ENCODE measurements around the gene PPP2R5A.

PPP2R5A gene

DNA sequence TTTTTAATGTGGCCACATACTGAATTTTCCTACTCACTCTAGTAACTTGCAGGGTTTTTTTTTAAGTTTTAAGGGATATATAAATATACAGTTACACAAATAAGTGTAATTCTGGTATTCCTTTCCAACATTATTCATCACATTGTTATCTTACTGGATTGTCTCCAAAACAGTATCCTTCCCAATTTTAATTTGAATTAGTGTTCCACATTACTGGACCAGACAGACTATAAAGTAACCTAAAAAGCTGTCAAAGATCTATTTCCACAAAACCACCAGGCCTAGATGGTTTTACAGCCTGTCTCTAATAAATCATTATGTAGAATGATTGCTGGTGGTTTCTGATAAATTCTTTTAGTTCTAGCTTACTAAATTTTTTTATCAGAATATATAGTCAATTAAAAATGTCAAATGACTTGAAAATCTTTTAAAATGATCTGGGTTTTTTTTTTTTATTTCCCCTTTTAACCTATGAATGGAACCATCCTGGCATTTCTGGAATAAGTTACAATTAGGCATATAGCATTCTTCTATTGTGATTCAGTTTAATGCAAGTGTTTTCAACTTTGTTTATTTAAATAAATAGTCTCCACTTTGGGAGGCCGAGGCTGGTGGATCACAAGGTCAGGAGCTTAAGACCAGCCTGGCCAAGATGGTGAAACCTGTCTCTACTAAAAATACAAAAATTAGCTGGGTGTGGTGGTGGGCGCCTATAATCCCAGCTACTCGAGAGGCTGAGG, 70.2 kb downstream of the PPP2R5A start:
- Histone ChIP-seq H3K4me3 (replicated peaks; ENCODE audit: insufficient read depth, low read length) (no peak overlapping the region), H3K27me3 (ENCODE audit: insufficient read depth, poor library complexity, severe bottlenecking) (no peaks in the 10 kb centered on the region), H3K27ac (replicated peaks) (no peak overlapping the region)
- TF ChIP-seq GABPA (IDR thresholded peaks at IDR 0.05; ENCODE audit: low read depth) (no peak), REST (IDR thresholded peaks at IDR 0.05; ENCODE audit: insufficient replicate concordance, low read depth) (no peak), POLR2AphosphoS5 (IDR thresholded peaks at IDR 0.05; ENCODE audit: low read depth) (no peak), CTCF (IDR thresholded peaks at IDR 0.05; ENCODE audit: insufficient read depth, low read length) (no peak)
- no peak for DNase-seq (ENCODE audit: low read depth in 1 of 2, low spot score in 1 of 2)

DNA sequence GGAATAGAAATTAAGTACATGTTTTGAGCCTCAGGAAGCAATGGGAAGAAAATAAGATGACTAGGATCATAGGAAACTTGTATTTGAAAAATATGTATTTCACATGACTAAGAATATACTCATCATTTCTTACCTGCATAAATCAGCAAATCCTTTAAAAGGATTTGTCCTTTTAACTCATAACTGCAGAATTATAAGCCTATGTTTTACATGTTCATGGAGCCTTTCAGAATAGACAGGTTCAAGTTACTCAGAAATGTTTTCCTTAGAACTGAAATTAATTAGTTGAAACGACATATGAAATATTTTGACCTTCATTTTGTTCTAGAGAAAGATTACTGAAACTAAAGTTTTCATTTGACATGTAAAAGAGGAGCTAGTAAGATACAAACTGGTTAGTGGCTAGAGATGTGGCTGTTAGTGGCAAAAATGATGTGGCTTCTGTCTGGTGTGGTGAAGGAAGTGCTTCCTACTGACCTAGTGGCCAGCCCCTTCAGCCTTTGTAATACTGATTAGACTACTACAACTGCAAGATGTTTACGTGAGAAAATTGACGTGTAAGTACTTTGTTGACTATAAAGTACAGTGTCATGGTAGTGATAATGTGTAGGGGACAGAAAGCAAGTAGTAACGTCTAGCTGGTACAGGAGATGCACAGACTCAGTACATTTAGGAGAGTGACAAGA, 74.7 kb downstream of the PPP2R5A start:
- Histone ChIP-seq H3K27ac (replicated peaks) (no peak overlapping the region), H3K27me3 (ENCODE audit: insufficient read depth, poor library complexity, severe bottlenecking) (no peaks in the 10 kb centered on the region), H3K4me3 (replicated peaks; ENCODE audit: insufficient read depth, low read length) (no peak overlapping the region)
- TF ChIP-seq SPI1 (IDR thresholded peaks at IDR 0.05; ENCODE audit: borderline replicate concordance, low read depth), result no peak
- TF ChIP-seq CTCF (IDR thresholded peaks at IDR 0.05; ENCODE audit: insufficient read depth, low read length), result no peak
- no peak for TF ChIP-seq REST (IDR thresholded peaks at IDR 0.05; ENCODE audit: insufficient replicate concordance, low read depth)
- no peak for TF ChIP-seq GABPA (IDR thresholded peaks at IDR 0.05; ENCODE audit: low read depth)
- TF ChIP-seq POLR2AphosphoS5 (IDR thresholded peaks at IDR 0.05; ENCODE audit: low read depth), result no peak
- DNase-seq (ENCODE audit: low read depth in 1 of 2, low spot score in 1 of 2), result no peak

GRCh38 chr1:212364985-212365384, 79.8 kb downstream of the PPP2R5A start:
- H3K27me3 ChIP-seq (ENCODE audit: insufficient read depth, poor library complexity, severe bottlenecking), result no peaks in the 10 kb centered on the region
- TF ChIP-seq CTCF (IDR thresholded peaks at IDR 0.05; ENCODE audit: insufficient read depth, low read length) (no peak), REST (IDR thresholded peaks at IDR 0.05; ENCODE audit: insufficient replicate concordance, low read depth) (no peak)
- H3K27ac ChIP-seq (replicated peaks), result no peak overlapping the region
- no peak overlapping the region for H3K4me3 ChIP-seq (replicated peaks; ENCODE audit: insufficient read depth, low read length)
- no peak for DNase-seq (ENCODE audit: low read depth in 1 of 2, low spot score in 1 of 2)

Data from HL-60 (cell line).